ENCODE measurements around the gene KHDRBS1.

DNA sequence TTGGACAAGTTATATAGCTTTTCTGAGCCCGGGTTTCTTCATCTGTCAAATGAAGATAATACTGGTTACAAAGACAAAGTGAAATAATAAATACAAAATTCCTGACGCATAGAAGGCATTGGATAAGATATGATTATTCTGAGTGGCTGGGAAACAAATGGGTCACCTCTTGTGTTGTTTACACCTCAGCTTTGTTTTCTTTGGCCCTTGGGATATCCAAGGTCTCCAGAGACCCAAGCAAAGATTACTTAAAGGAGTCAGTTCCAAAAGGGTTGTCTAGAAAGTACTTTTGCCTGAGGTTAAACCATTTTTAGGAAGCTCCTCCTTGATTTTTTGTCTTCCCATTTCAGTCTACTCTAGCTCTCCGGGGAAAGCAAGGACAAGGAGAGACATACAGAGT, 9.7 kb downstream of the KHDRBS1 start:
- no peak for TF ChIP-seq POLR2A (IDR thresholded peaks at IDR 0.05)
- TF ChIP-seq, protein P1, sequence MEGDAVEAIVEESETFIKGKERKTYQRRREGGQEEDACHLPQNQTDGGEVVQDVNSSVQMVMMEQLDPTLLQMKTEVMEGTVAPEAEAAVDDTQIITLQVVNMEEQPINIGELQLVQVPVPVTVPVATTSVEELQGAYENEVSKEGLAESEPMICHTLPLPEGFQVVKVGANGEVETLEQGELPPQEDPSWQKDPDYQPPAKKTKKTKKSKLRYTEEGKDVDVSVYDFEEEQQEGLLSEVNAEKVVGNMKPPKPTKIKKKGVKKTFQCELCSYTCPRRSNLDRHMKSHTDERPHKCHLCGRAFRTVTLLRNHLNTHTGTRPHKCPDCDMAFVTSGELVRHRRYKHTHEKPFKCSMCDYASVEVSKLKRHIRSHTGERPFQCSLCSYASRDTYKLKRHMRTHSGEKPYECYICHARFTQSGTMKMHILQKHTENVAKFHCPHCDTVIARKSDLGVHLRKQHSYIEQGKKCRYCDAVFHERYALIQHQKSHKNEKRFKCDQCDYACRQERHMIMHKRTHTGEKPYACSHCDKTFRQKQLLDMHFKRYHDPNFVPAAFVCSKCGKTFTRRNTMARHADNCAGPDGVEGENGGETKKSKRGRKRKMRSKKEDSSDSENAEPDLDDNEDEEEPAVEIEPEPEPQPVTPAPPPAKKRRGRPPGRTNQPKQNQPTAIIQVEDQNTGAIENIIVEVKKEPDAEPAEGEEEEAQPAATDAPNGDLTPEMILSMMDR (IDR thresholded peaks at IDR 0.05): no peak

Data from lower leg skin (tissue), 3 donors.